VCaP (cell line): ENCODE results near the gene SPINDOC.

Experiments
- H3K27ac ChIP-seq: fragments of 450-650 bp; 2 replicates; pipeline ENCODE4 v1.5.1; 2017
- CTCF ChIP-seq: fragments of 450-650 bp; conservative IDR thresholded peaks from 2 replicates; pipeline ENCODE4 v1.5.1; 2017; ENCODE audit warnings: mild to moderate bottlenecking, moderate library complexity

The SPINDOC gene

GRCh38 chr11:63841554-63841953, 28.3 kb downstream of the SPINDOC start:
- H3K27ac ChIP-seq, result peak overlapping the region; percentile 96
- TF ChIP-seq CTCF, result no peak; the same call in 1 of the 2 replicates

- H3K27ac ChIP-seq, result peak overlapping the region; percentile 96
- TF ChIP-seq CTCF, result no peak
Observed at GRCh38 chr11:63843041-63843440, 29.8 kb downstream of the SPINDOC start.

- TF ChIP-seq CTCF, result no peak
- peak overlapping the region; percentile 96 for H3K27ac ChIP-seq
Observed at GRCh38 chr11:63844836-63845235, 31.6 kb downstream of the SPINDOC start.

GRCh38 chr11:63845303-63845702, 32.0 kb downstream of the SPINDOC start:
- H3K27ac ChIP-seq, result peak overlapping the region; percentile 96

GRCh38 chr11:63845911-63846310, 32.7 kb downstream of the SPINDOC start:
- peak overlapping the region; percentile 96 for H3K27ac ChIP-seq
- no peak for TF ChIP-seq CTCF

More at GRCh38 chr11:63845303-63845702, 32.0 kb downstream of the SPINDOC start:
- no peak for TF ChIP-seq CTCF

GRCh38 chr11:63846897-63847296, 33.6 kb downstream of the SPINDOC start:
- peak overlapping the region; percentile 96 for H3K27ac ChIP-seq
- TF ChIP-seq CTCF, result no peak

GRCh38 chr11:63847363-63847762, 34.1 kb downstream of the SPINDOC start:
- TF ChIP-seq CTCF, result no peak
- peak overlapping the region; percentile 96 for H3K27ac ChIP-seq
